Esophagus muscularis mucosa (tissue), 4 donors: ENCODE results near the gene PSMA2. TPM values are rescaled to one million over a fixed set of nuclear protein-coding genes. Genes with fewer than 3 reads are reported as not detected.

Experiments used
- DNase-seq: peaks from one replicate; pipeline ENCODE4 v3.0.0-alpha.2; 2017; ENCODE audit errors: extremely low spot score
- H3K27ac ChIP-seq, 4 donors: fragments of 200-600 bp; sonication (generic); replicated peaks in 1 of 4; 1 replicate in 3 of 4; 2 replicates in 1 of 4; pipeline ENCODE4 v1.5.1; 2016 to 2019; ENCODE audit warnings: mild to moderate bottlenecking in 1 of 4
- H3K27me3 ChIP-seq, 4 donors: fragments of 200-600 bp; sonication (generic); one replicate each; pipeline versions ENCODE4 v1.5.1 to v1.6.0; 2016 to 2019
- H3K36me3 ChIP-seq, 4 donors: fragments of 200-600 bp; sonication (generic); one replicate each; pipeline ENCODE4 v1.5.1; 2016 to 2019
- H3K4me1 ChIP-seq, 4 donors: fragments of 200-600 bp; sonication (generic); one replicate each; pipeline ENCODE4 v1.5.1; 2016 to 2019
- H3K4me3 ChIP-seq, 4 donors: fragments of 200-600 bp; sonication (generic); 1 replicate in 2 of 4; 2 replicates in 2 of 4; pipeline ENCODE4 v1.5.1; 2016 to 2019; ENCODE audit warnings: mild to moderate bottlenecking in 4 of 4, moderate library complexity in 1 of 4
- H3K9me3 ChIP-seq, 4 donors: fragments of 200-600 bp; sonication (generic); 1 replicate in 3 of 4; 2 replicates in 1 of 4; pipeline ENCODE4 v1.5.1; 2016 to 2019
- EP300 ChIP-seq: sonication (generic); formaldehyde crosslinking; IDR thresholded peaks from one replicate; pipeline ENCODE4 v1.6.1; 2017; ENCODE audit warnings: antibody characterized with exemption
- POLR2A ChIP-seq: fragments of 450-650 bp; IDR thresholded peaks from one replicate; pipeline ENCODE4 v1.6.1; 2017; ENCODE audit warnings: antibody characterized with exemption, moderate library complexity, mild to moderate bottlenecking, low read depth
- POLR2AphosphoS5 ChIP-seq, 2 donors: sonication (generic); formaldehyde crosslinking; IDR thresholded peaks; one replicate each; pipeline ENCODE4 v1.6.1; 2017; ENCODE audit warnings: antibody characterized with exemption in 2 of 2
- WGBS: methylation state at CpG from one replicate; pipeline ENCODE4 v1.1.5; 2018; 5-methylcytosine and 5-hydroxymethylcytosine counted together
- intact Hi-C: fragments of 100-400 bp; cut with DNase I; formaldehyde crosslinking; loops from one replicate; pipeline ENCODE4 v1.15.1; 2023
- total RNA-seq, 4 donors: library from RNA; depleted of rRNA; stranded (reverse); fragments of >200 nt; gene quantifications; one replicate each; pipeline versions ENCODE4 v1.1.0 to v1.2.1, GENCODE V29; 2016
- TF ChIP-seq, protein P1 (sequence below), 3 experiments: fragments of 200-600 bp in 2 of 3; fragments of 450-650 bp in 1 of 3; sonication (generic) in 2 of 3; IDR thresholded peaks; one replicate each; pipeline ENCODE4 v1.5.1; 2017 to 2019; ENCODE audit warnings: antibody characterized with exemption in 3 of 3, mild to moderate bottlenecking in 2 of 3, moderate library complexity in 1 of 3

The PSMA2 gene
- total RNA-seq, 4 donors from 2014 or later: 29.7 to 73.5 (median 57.7) TPM

DNA sequence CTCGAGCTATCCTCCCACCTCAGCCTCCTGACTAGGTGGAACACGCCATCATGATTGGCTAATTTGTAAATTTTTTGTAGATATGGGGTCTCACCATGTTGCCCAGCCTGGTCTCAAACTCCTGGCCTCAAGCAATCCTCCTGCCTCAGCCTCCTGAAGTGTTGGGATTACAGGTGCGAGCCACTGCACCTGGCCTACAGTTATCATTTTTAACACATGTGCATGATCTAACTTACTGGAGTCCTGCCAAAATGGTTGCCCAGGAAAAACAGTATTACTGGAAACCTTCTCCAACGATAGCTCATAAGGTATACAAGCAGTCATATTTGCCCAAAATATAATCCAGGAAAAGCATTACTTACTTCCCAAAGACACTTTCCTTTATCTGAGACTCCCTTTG, 20.4 kb upstream of the PSMA2 start:
- H3K27me3 ChIP-seq: no peaks in the 10 kb centered on the region
- DNase-seq: no peak
- H3K9me3 ChIP-seq: no peaks in the 10 kb centered on the region
- H3K27ac ChIP-seq: no peak overlapping the region
- no peaks in the 10 kb centered on the region for H3K4me1 ChIP-seq
- intact Hi-C loops: no loop called here
- TF ChIP-seq, protein P1, sequence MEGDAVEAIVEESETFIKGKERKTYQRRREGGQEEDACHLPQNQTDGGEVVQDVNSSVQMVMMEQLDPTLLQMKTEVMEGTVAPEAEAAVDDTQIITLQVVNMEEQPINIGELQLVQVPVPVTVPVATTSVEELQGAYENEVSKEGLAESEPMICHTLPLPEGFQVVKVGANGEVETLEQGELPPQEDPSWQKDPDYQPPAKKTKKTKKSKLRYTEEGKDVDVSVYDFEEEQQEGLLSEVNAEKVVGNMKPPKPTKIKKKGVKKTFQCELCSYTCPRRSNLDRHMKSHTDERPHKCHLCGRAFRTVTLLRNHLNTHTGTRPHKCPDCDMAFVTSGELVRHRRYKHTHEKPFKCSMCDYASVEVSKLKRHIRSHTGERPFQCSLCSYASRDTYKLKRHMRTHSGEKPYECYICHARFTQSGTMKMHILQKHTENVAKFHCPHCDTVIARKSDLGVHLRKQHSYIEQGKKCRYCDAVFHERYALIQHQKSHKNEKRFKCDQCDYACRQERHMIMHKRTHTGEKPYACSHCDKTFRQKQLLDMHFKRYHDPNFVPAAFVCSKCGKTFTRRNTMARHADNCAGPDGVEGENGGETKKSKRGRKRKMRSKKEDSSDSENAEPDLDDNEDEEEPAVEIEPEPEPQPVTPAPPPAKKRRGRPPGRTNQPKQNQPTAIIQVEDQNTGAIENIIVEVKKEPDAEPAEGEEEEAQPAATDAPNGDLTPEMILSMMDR (IDR thresholded peaks at IDR 0.05): no peak
- TF ChIP-seq EP300 (no peak), POLR2AphosphoS5 (IDR thresholded peaks at IDR 0.05) (no peak), POLR2A (no peak)
- H3K36me3 ChIP-seq: no peaks in the 10 kb centered on the region
- WGBS: 71% methylated on average over 4 of the region's 4 CpGs
- no peak overlapping the region for H3K4me3 ChIP-seq

GRCh38 chr7:42950417-42950816, 18.4 kb upstream of the PSMA2 start:
- no peak overlapping the region for H3K27ac ChIP-seq
- H3K4me1 ChIP-seq: no peaks in the 10 kb centered on the region
- no peak overlapping the region for H3K4me3 ChIP-seq
- H3K9me3 ChIP-seq: no peaks in the 10 kb centered on the region
- no peak for DNase-seq
- H3K27me3 ChIP-seq: no peaks in the 10 kb centered on the region
- no peak for TF ChIP-seq POLR2AphosphoS5 (IDR thresholded peaks at IDR 0.05)
- TF ChIP-seq, protein P1 (IDR thresholded peaks at IDR 0.05): no peak
- TF ChIP-seq EP300: no peak
- no peak for TF ChIP-seq POLR2A
- WGBS: 81% methylated on average over 3 of the region's 3 CpGs
- intact Hi-C loops: no loop called here
- H3K36me3 ChIP-seq: no peaks in the 10 kb centered on the region

- no peaks in the 10 kb centered on the region for H3K27me3 ChIP-seq
- no peaks in the 10 kb centered on the region for H3K36me3 ChIP-seq
- intact Hi-C loops: no loop called here
- DNase-seq: no peak
- TF ChIP-seq, protein P1 (IDR thresholded peaks at IDR 0.05): no peak
- TF ChIP-seq POLR2AphosphoS5 (IDR thresholded peaks at IDR 0.05): no peak
- no peak for TF ChIP-seq EP300
- TF ChIP-seq POLR2A: no peak
- WGBS: 73% methylated on average over 2 of the region's 2 CpGs
- H3K9me3 ChIP-seq: no peaks in the 10 kb centered on the region
- no peak overlapping the region for H3K4me3 ChIP-seq
- no peak overlapping the region for H3K27ac ChIP-seq
- no peaks in the 10 kb centered on the region for H3K4me1 ChIP-seq
Measured at GRCh38 chr7:42947521-42947920, 15.5 kb upstream of the PSMA2 start.

- Histone ChIP-seq H3K27ac (no peak overlapping the region), H3K27me3 (no peaks in the 10 kb centered on the region), H3K36me3 (no peaks in the 10 kb centered on the region), H3K4me3 (no peak overlapping the region), H3K4me1 (peaks cover 0 to under 1% (median 0%) of the 10 kb centered on the region in 4 donors), H3K9me3 (no peaks in the 10 kb centered on the region)
- 97% methylated on average over 2 of the region's 2 CpGs for WGBS
- intact Hi-C loops: no loop called here
- TF ChIP-seq, protein P1 (IDR thresholded peaks at IDR 0.05): no peak
- no peak for TF ChIP-seq EP300
- no peak for TF ChIP-seq POLR2A
- TF ChIP-seq POLR2AphosphoS5 (IDR thresholded peaks at IDR 0.05): no peak
- DNase-seq: no peak
Measured at GRCh38 chr7:42946627-42946950, 14.6 kb upstream of the PSMA2 start.
